Thymus (tissue), 11 donors: ENCODE results near the gene HMG20B. TPM values are rescaled to one million over a fixed set of nuclear protein-coding genes. Genes with fewer than 3 reads are reported as not detected.
A peak's percentile ranks its signal among the peaks of the same experiment; 100 is the strongest.

Experiments
- DNase-seq, 9 donors: peaks; one replicate each; pipeline ENCODE4 v3.0.0-alpha.2; 2013; ENCODE audit warnings: low spot score in 9 of 9, low read depth in 6 of 9, missing footprints in 1 of 9
- H3K27ac ChIP-seq, 2 donors: one replicate each; pipeline ENCODE4 v1.5.1; 2013; ENCODE audit warnings: control low read depth in 1 of 2, low read depth in 1 of 2, low read length in 1 of 2, mild to moderate bottlenecking in 1 of 2, moderate library complexity in 1 of 2
- H3K27me3 ChIP-seq, 2 donors: one replicate each; pipeline ENCODE4 v1.5.1; 2013; ENCODE audit warnings: low read length in 1 of 2; ENCODE audit not compliant: control insufficient read depth in 2 of 2, insufficient read depth in 1 of 2
- H3K36me3 ChIP-seq, 2 donors: one replicate each; pipeline ENCODE4 v1.5.1; 2013; ENCODE audit warnings: low read length in 1 of 2, mild to moderate bottlenecking in 1 of 2, moderate library complexity in 1 of 2; ENCODE audit not compliant: control insufficient read depth in 2 of 2, insufficient read depth in 2 of 2
- H3K4me1 ChIP-seq, 2 donors: one replicate each; pipeline ENCODE4 v1.5.1; 2013; ENCODE audit warnings: low read length in 2 of 2; ENCODE audit not compliant: control insufficient read depth in 2 of 2, insufficient read depth in 2 of 2
- H3K4me3 ChIP-seq, 2 donors: one replicate each; pipeline ENCODE4 v1.5.1; 2013; ENCODE audit warnings: low read length in 2 of 2, control low read depth in 1 of 2, mild to moderate bottlenecking in 1 of 2
- H3K9me3 ChIP-seq, 2 donors: one replicate each; pipeline ENCODE4 v1.5.1; 2013; ENCODE audit warnings: low read length in 1 of 2, mild to moderate bottlenecking in 1 of 2; ENCODE audit not compliant: control insufficient read depth in 2 of 2, insufficient read depth in 1 of 2
- WGBS: extraction: QIAGEN DNeasy Blood & Tissue Kit; methylation state at CpG from one replicate; pipeline ENCODE4 v1.1.7; 2013; 5-methylcytosine and 5-hydroxymethylcytosine counted together
- polyA plus RNA-seq: library from polyadenylated mRNA; stranded (reverse); fragments of 200-250 nt; gene quantifications from one replicate; pipeline ENCODE4 v1.2.3, GENCODE V29; 2013
- total RNA-seq: library from RNA; stranded (reverse); fragments of 120-200 nt; gene quantifications from one replicate; pipeline ENCODE4 v1.2.4, GENCODE V29; 2013
- donor health status: healthy.

Gene HMG20B
- total and polyA plus RNA-seq, 2 donors: 111 to 116 TPM

GRCh38 chr19:3585301-3586126, 12.8 kb downstream of the HMG20B start, which contains the start of gene GIPC3:
Gene GIPC3 (plus strand): TSS chr19:3585478. CDS start chr19:3585598, 120 bp downstream.
- Histone ChIP-seq H3K27ac (no peak within 1 kb of the TSS), H3K27me3 (peaks cover 14 to 34% of the 10 kb centered on the region in 2 donors), H3K36me3 (no peaks in the 10 kb centered on the region), H3K9me3 (peaks cover 0 to 15% of the 10 kb centered on the region in 2 donors), H3K4me1 (peaks cover 3 to 5% of the 10 kb centered on the region in 2 donors), H3K4me3 (peak within 1 kb of the TSS in 1 of 2 donors; percentile 42)
- 2% methylated on average over 84 of the region's 84 CpGs for WGBS
- no peak for DNase-seq

GRCh38 chr19:3586127-3586626, 13.4 kb downstream of the HMG20B start:
- peaks cover 0 to 22% of the 10 kb centered on the region in 2 donors for H3K9me3 ChIP-seq
- H3K27me3 ChIP-seq: peaks cover 14 to 34% of the 10 kb centered on the region in 2 donors
- DNase-seq: peak in 2 of 9 donors; percentile 44 to 52
- no peak overlapping the region for H3K27ac ChIP-seq
- peak overlapping the region in 1 of 2 donors; percentile 42 for H3K4me3 ChIP-seq
- WGBS: 34% methylated on average over 16 of the region's 16 CpGs
- no peaks in the 10 kb centered on the region for H3K36me3 ChIP-seq
- H3K4me1 ChIP-seq: peaks cover 3 to 5% of the 10 kb centered on the region in 2 donors

GRCh38 chr19:3586707-3587346, 14.1 kb downstream of the HMG20B start:
- H3K4me1 ChIP-seq: peaks cover 3 to 5% of the 10 kb centered on the region in 2 donors
- H3K27ac ChIP-seq: no peak overlapping the region

GRCh38 chr19:3589439-3589838, 16.7 kb downstream of the HMG20B start:
- H3K36me3 ChIP-seq: no peaks in the 10 kb centered on the region
- peaks cover 0 to 36% of the 10 kb centered on the region in 2 donors for H3K9me3 ChIP-seq
- no peak overlapping the region for H3K4me3 ChIP-seq
- DNase-seq: no peak
- H3K27ac ChIP-seq: no peak overlapping the region
- peaks cover 14 to 31% of the 10 kb centered on the region in 2 donors for H3K27me3 ChIP-seq
- 97% methylated on average over 11 of the region's 11 CpGs for WGBS
- peaks cover 3 to 5% of the 10 kb centered on the region in 2 donors for H3K4me1 ChIP-seq

More at GRCh38 chr19:3586707-3587346, 14.1 kb downstream of the HMG20B start:
- Histone ChIP-seq H3K9me3 (peaks cover 0 to 28% of the 10 kb centered on the region in 2 donors), H3K36me3 (no peaks in the 10 kb centered on the region), H3K4me3 (no peak overlapping the region), H3K27me3 (peaks cover 14 to 34% of the 10 kb centered on the region in 2 donors)
- DNase-seq: no peak
- WGBS: 91% methylated on average over 31 of the region's 31 CpGs

- Histone ChIP-seq H3K4me1 (peaks cover 3 to 5% of the 10 kb centered on the region in 2 donors), H3K27ac (no peak overlapping the region), H3K36me3 (no peaks in the 10 kb centered on the region), H3K9me3 (peaks cover 0 to 36% of the 10 kb centered on the region in 2 donors), H3K4me3 (no peak overlapping the region), H3K27me3 (peaks cover 10 to 26% of the 10 kb centered on the region in 2 donors)
- WGBS: 98% methylated on average over 22 of the region's 22 CpGs
- DNase-seq: no peak
Observed at GRCh38 chr19:3589949-3590348, 17.2 kb downstream of the HMG20B start.

- no peaks in the 10 kb centered on the region for H3K36me3 ChIP-seq
- peaks cover 0 to 33% of the 10 kb centered on the region in 2 donors for H3K9me3 ChIP-seq
- WGBS: 96% methylated on average over 8 of the region's 8 CpGs
- no peak overlapping the region for H3K4me3 ChIP-seq
- H3K27me3 ChIP-seq: peaks cover 0 to 15% of the 10 kb centered on the region in 2 donors
- no peak for DNase-seq
- no peak overlapping the region for H3K27ac ChIP-seq
- peaks cover 0 to under 1% of the 10 kb centered on the region in 2 donors for H3K4me1 ChIP-seq
Observed at GRCh38 chr19:3590991-3591659, 18.4 kb downstream of the HMG20B start.

GRCh38 chr19:3591876-3592613, 19.3 kb downstream of the HMG20B start:
- H3K4me1 ChIP-seq: no peaks in the 10 kb centered on the region
- WGBS: 96% methylated on average over 9 of the region's 9 CpGs
- peaks cover 0 to 5% of the 10 kb centered on the region in 2 donors for H3K27me3 ChIP-seq
- peaks cover 0 to 30% of the 10 kb centered on the region in 2 donors for H3K9me3 ChIP-seq
- no peaks in the 10 kb centered on the region for H3K36me3 ChIP-seq
- H3K4me3 ChIP-seq: no peak overlapping the region
- DNase-seq: no peak
- H3K27ac ChIP-seq: no peak overlapping the region

- 72% methylated on average over 11 of the region's 11 CpGs for WGBS
- Histone ChIP-seq H3K27me3 (peaks cover 0 to 5% of the 10 kb centered on the region in 2 donors), H3K4me3 (no peak overlapping the region), H3K4me1 (no peaks in the 10 kb centered on the region), H3K27ac (no peak overlapping the region), H3K36me3 (no peaks in the 10 kb centered on the region), H3K9me3 (peaks cover 0 to 30% of the 10 kb centered on the region in 2 donors)
- DNase-seq: no peak
Observed at GRCh38 chr19:3593156-3593555, 20.4 kb downstream of the HMG20B start.
